Measurements from ENCODE around the gene UIMC1.
"Not testable (repeated sequence)": the region's sequence is repeated elsewhere in the genome, so short reads cannot be mapped to it uniquely, and the experiment has no call there.

- TF ChIP-seq CTCF, POLR2A (IDR thresholded peaks at IDR 0.05): not testable (repeated sequence)
Observed at GRCh38 chr5:176873011-176873410, 133.6 kb downstream of the UIMC1 start.

Measured in lower leg skin (tissue), 3 donors.